ENCODE data around the gene MUS81. TPM values are rescaled to one million over a fixed set of nuclear protein-coding genes. Genes with fewer than 3 reads are reported as not detected.

The MUS81 gene
- polyA plus RNA-seq, 1 donor, result 43.9 TPM

DNA sequence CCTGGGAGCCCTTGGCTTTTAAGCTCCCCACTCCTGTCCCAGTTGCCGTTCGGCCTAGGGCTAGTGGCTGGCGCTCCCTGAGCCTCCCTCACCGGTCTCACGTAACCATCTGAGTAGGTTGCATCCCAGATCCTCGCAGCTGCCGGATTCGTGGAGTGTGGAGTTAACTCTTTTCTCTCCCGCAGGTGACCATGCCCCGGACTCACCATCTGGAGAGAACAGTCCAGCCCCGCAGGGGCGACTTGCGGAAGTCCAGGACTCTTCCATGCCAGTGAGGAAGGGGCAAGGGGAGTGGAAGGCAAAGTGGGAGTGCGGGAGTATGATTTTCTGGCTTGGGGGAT is 902 bp downstream of the MUS81 start:
- no peak for DNase-seq (ENCODE audit: low read depth)

DNA sequence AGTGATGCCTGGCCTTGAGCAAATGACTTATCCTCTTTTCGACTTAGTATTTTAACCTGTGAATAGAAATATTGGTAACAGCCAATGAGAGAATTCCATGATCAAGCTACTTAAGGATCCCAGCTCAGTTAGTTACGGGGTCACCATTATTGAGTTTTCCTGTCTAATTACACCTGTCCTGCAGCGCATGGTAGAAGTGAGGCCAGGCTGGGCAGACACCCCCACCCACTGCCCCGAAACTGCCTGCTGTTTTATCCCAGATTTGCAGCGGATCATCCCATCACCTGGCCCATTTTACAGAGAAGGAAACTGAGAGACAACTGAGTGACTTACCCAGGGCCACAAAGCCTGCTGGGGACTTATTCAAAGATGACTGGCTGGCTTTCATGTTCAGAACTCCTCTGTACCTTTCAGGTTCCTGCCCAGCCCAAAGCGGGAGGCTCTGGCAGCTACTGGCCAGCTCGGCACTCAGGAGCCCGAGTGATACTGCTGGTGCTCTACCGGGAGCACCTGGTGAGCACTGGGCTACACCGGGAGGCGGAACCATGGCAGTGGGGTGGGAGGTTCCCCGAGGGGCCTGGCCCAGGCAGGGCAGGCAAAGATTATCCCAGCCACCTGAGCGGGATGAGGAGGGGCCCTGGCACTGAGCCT is 1.4 kb downstream of the MUS81 start:
- DNase-seq (ENCODE audit: low read depth), result no peak

DNA sequence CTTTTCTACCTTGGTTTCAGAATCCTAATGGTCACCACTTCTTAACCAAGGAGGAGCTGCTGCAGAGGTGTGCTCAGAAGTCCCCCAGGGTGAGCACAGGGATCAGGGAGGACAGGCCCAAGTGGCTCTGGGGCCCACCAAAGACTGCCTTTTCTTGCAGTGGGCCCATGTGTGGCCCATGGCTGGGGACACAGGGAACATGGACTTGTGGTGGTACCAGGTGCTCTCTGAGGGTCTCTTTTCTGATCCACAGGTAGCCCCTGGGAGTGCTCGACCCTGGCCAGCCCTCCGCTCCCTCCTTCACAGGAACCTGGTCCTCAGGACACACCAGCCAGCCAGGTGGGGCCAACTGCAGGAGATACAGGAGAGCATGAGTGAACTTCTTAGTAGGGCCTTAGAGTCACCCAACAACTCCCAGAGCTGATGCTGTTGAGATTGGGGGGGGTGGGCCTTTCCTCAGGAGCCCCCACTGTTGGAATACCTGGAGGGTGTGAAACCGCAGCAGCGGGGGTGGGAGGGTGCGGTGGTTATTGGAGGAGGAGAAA is 2.0 kb downstream of the MUS81 start:
- DNase-seq (ENCODE audit: low read depth), result no peak

DNA sequence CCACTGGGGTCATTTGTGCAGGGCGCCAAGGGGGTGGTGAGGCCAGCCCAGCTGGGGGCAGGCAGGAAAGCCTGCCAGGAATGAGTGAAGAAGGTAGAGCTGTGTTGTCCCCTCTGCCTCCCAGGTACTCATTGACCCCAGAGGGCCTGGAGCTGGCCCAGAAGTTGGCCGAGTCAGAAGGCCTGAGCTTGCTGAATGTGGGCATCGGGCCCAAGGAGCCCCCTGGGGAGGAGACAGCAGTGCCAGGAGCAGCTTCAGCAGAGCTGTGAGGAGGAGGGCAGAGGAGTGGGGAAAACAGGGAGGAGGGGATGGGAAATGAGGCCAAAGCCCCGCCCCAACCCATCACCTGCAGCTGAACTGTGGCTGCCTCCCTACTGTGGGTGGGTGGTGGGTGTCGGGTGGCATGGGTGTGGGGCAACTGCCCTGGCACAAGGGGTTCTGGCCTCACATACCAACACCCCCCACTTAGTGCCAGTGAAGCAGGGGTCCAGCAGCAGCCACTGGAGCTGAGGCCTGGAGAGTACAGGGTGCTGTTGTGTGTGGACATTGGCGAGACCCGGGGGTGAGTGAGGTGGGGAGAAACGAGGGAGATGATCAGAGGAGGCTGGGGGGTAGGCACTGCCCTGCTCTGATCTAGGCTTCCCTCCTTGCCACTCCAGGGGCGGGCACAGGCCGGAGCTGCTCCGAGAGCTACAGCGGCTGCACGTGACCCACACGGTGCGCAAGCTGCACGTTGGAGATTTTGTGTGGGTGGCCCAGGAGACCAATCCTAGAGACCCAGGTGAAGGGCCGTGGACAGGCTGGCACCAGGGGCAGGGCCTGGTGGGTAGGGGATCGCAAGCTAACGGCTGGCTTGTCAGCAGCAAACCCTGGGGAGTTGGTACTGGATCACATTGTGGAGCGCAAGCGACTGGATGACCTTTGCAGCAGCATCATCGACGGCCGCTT is 3.0 kb downstream of the MUS81 start:
- DNase-seq (ENCODE audit: low read depth), result no peak

DNA sequence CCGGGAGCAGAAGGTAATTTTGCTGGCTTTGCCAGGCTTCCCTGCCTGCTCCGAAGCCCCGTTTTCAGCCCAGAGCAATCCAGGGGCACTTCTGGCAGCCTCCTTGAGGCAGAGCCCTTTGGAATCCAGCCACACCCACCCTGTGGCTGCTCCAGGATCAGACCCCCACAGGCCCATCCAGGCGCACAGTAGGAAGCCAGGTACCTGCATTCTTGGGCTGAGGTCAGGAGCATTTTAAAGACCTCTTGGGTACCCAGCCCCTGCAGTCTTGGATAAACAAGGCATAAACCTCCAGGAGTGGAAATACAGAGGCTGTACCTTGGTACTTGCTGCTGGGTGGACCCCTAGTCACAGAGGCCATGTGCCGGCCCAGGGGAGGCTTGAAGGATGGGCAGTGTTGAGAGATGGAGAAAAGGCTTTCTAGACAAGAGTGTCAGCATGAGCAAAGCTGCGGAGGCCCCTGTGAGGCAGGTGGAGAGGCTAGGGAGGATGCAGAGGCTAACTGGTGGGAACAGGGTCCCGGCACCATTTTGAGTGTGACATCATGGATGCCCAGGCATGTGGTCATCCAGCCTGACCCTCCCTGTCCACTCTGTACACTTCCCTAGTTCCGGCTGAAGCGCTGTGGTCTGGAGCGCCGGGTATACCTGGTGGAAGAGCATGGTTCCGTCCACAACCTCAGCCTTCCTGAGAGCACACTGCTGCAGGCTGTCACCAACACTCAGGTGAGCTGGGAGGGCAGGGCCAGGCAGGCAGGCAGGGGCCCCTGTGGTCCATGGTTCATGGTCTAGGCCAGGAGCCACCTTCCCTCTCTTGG is 3.9 kb downstream of the MUS81 start:
- no peak for DNase-seq (ENCODE audit: low read depth)

DNA sequence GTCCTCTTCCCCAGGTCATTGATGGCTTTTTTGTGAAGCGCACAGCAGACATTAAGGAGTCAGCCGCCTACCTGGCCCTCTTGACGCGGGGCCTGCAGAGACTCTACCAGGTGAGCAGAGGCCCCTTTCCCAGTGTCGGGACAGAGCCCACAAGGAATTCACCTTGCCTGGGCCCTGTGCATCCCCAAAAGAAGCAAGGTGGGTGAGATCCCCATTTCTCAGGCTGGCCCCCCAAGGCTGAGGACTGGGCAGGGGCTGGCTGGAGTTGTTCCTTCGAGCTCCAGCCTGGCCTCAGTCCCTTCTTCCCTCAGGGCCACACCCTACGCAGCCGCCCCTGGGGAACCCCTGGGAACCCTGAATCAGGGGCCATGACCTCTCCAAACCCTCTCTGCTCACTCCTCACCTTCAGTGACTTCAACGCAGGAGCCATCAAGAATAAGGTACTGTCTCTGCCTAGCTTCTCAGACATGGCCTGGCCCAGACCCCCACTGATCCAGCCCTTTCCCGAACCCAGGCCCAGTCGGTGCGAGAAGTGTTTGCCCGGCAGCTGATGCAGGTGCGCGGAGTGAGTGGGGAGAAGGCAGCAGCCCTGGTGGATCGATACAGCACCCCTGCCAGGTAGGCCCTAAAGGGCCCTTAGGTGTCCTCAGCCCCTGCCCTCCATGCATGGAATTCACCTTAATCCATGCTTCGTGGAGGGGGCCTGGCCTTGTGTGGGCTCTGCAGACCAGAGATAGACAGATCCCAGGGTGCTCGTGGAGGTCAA is 4.7 kb downstream of the MUS81 start:
- DNase-seq (ENCODE audit: low read depth), result no peak

DNA sequence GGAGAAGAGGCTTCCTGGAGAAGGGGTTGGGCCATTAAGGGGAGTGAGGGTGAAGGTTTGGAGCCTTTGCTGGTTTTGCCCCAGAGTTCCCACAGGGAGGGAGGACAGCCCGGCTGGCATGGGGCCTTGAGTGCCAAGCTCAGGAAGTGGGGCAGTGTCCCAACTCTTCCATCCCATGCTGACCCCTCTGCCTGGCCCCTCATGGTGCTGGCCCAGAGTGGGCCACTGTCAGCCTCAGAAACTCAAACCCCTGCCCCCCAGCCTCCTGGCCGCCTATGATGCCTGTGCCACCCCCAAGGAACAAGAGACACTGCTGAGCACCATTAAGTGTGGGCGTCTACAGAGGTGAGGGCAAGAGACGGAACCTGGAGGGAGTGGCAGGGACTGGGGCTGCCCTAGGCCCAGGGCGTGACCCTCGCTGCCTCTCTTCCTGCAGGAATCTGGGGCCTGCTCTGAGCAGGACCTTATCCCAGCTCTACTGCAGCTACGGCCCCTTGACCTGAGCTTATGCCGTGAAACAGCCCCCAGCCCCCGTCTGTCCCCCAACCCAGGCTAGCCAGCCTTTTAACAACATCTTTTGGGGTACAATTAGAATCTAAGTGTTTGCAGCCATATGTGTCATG is 5.4 kb downstream of the MUS81 start:
- no peak for DNase-seq (ENCODE audit: low read depth)

DNA sequence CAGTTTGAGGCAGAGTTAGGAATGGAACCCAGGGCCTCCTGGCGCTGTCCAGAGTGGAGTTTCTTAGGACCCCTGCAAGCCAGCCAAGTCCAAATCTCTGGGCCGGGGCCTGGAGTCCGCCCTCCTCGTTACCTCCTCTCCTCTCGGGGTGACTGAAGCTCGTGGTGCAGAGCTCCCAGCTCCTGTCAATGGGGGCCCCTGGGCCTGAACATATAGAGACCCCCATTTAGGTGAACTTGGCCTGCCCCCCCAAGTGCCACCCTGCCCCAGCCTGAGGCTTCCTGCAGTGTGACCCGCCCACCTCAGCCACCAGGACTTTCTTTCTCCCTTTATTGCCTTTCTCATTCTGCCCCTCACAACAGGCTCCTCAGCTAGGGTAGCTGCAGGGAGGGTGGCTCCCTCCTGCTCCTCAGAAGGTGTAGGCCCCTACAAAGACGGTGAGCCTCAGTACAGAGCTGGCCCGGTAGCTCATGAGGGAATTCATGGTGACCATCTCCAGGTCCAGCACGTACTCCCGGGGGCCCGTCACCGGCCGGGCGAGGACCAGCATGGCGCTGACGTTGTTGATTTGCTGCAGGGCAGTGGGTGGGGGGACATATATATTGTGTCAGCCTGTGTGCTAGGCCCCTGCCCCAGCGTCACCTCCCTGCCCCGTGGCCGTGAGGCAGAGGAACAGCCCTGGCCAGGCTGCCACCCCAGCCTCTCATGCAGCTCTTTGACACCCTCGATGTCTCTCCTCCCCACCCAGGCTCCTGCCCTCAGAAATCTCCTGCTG is 6.5 kb downstream of the MUS81 start:
- no peak for DNase-seq (ENCODE audit: low read depth)

DNA sequence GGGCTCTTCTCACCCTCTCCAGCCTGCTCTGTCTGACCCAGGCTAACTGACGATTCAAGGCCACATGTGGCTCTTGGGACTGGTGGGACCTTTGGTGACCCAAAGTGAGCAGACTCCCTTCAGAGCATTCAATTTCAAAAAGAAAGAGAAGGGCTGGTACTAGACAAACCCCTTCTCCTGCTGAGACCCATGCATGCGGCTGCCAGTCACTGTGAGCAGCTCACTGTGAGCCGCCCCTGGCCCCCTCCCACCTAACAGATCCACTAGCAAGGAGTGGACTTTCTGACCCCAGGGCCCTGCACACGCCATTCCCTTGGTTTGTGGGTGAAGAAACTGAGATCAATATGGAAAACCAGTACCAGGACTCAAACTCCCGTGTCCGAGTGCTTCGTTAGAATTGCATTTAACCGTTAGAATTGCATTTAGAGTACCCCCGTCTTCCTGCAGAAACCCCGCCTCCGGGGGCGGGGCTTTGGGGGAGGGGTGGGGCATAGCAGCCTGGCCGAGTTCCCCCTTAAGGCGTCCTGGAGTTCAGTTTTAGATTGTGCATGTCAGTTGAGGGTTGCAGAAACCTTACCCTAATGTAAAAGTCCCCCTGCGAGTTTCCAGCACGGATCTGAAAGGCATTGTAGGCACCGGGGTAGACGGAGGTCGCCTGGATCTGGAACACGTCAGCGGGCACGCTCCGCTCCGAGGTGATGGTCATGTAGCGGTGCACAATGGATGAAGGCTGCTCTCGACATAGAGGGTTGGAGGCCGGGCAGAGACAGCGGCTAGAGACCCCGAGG is 7.2 kb downstream of the MUS81 start:
- DNase-seq (ENCODE audit: low read depth), result no peak

DNA sequence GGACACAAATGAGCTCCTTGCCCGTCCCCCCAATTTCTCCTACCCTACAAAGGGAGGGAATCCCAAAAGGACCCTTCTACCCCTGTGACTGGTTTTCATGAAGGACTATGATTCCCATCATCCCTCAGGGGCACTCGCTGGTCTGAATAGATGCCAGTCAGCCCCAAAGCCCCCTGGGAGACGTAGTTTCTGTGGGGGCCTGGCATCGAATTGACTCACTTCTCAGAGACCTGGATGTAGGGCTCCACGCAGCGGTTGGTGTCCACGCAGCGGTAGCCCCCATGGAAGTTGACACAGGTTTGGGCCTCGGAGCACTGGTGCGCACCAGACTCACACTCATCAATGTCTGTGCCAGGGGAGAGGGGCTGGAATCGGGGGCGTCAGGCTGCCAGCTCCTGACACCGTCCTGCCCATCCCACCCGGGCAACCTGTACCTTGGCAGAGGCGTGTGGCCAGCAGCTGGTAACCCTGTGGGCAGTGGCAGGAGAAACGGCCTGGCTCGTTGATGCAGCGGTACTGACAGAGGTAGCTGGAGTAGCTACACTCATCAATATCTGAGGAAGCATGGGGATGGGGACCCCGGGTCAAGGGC is 7.9 kb downstream of the MUS81 start:
- no peak for DNase-seq (ENCODE audit: low read depth)

DNA sequence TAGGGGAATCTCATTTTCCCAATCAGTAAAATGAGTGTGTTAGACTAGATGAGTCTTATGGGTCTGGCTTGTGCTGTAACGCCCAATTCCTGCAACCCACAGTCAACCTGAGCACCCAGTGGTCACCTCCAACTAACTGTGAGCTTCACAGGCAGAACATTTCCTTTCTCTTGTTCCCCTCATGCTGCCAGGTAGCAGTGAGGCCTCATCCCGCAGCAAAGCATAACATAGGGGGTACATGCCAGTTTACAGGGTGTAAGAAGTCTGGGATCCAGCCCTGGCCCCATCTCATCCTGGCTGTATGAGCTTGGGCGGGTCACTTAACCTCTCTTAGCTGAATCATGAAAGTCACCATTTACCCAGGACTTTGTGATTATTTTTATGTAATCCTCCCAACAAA is 8.7 kb downstream of the MUS81 start:
- DNase-seq (ENCODE audit: low read depth), result no peak

DNA sequence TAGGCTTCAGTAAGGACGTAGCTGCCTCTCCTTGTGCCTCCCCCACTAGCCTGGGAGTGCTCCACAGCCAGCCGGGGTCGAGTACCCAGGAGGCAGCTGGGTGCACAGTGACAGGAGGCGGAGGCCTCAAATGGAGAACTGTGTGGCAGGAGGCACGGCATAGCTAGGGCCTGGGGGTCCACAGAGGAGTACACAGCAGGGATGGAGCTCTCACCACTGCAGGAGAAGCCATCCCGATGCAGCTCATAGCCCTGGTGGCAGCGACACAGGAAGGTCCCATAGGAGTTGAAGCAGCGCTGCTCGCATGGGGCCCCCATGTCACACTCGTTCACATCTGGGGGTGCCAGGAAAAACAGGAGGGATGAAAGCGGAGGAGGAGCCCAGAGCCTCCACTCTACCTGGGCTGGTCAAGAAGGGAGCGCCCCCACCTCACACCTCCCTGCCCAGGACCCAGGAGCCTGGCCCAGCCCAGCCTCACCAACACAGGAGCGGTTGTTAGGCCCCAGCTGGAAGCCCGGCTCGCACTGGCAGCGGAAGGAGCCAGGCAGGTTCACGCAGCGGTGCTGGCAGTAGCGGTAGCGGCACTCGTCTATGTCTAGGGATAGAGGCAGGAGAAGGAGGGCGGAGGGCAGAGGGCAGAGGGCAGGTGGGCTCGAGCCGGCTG is 9.5 kb downstream of the MUS81 start:
- no peak for DNase-seq (ENCODE audit: low read depth)

DNA sequence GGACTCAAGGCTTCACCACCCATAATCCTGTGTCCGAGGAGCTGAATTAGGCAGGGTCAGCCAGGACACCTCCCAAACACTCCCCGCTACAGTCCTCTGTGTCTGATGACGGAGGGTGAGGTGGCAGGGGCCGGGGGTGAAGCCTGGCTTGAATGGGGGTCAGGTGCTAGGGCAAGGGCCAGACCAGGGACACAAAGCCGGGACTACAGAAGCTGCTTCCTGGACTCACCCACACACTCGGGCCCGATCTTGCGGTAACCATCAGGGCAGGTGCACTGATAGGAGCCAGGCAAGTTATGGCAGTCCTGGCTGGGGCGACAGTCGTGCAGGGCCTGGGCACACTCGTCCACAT is 10.1 kb downstream of the MUS81 start:
- DNase-seq (ENCODE audit: low read depth), result no peak

DNA sequence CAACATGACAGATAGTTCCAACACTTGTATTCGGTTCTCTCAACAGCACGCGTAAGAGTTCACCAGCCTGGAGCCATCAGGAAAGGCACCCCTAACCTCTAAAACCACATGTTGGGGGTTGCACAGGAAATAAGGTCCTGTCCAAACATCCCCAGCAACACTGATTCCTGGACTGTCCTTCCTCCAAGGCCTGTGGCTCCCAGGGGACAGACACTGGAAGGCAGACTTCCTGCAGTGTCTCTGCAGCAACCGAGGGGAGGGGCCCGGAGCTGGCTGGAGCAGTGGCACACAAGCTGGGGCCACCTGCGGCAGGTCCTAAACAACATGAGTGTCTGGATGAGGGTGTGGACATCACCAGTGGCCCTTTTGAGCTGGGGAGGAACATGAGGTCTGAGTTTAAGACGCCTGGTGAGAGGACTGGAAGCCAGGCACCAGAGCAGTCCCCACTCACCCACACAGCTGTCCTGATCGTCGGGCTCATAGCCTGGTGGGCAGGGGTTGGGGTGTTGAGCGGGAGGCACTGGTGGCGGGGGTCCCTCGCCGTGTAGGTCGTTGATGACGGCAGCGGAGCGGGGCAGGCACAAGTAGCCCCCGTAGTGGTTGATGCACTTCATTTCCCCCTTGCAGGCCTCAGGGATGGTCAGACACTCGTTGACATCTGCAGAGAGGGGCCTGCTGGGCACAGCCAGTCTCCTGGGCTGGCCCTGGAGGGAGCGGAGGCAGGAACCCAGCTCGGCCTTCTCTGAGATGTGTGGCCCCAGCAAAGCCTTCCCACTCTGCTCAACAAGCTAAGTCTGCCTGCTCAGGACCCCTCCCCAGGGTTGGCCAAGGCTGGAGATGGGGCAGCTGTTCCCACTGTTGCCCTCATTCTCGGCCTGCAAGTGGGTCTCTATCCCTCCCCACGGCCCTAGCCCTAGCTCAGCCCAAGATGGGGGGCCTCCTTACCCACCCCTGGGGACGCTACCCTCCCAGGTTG is 10.8 kb downstream of the MUS81 start:
- no peak for DNase-seq (ENCODE audit: low read depth)

DNA sequence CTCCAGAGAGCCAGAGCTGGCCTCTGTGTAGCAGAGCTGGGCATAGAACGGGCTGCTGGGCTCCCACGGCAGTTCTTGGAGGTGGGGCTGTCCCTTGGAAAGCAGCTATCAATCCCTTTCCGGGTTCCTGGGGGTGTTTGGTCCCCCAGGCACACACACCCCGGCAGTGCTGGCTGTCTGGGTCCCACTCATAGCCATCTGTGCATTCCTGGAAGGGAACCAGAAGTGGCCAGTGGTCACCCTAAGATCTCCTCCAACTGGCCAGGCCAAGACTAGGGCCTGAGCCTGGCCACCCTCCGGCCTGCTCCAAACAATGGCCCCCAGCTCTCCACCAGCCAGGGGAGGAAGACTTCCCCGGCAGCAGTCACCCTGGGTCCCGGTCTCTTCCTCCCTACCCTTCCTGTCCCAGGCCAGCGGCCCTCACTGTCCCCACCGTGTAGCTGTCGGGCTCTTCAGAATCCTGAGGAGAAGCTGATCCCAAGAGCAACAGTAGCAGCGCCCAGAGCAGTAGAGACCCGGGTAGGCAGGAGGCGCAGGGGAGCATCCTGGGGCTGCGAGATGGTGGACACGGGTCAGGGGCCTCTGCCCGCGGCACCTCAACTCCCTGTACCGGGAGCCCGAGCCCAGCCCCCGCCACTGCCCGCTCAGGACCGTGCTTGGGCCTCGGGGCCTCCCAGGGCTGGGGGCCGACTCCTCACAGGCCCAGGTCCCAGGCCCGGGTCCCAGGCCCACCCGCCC is 11.7 kb downstream of the MUS81 start:
- no peak for DNase-seq (ENCODE audit: low read depth)

DNA sequence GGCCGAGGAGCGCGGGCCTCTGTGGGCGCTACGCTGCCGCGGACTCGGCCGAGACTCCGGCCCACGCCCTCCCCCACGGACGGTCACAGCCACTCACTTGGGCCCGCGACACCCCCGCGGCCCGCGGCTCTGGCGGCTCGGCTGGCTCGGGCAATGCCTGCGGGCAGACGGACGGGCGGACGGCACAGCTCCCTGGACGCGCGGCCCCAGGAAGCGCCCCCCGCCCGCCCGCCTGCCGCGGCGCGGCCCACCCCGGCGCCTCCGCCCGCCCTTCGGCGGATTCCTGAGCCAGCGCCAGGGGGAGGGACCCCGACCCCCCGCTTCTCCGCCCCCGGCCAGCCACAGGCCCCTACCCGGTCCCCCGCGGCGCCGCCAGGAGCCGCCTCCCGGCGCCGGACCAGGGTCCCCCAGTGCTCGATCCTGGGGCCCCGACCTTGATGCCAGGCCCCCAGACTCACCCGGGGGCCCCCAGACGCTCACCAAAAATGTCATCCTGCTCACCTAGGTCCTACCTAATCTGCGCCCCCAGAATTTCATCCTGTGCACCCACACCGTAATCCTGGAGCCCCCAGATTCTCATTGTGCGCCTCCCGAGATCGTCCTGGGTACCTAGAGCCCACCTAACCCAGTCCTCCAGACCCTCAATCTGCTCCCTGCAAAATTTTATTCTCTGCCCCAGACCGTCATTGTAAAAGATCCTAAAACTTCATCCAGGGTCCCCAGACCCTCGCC is 12.5 kb downstream of the MUS81 start, which contains the start of gene EFEMP2:
EFEMP2 (minus strand) TSS at position 215 of the 732 bp plus-strand sequence. CDS start 446 bp downstream, outside the sequence.
- no peak for DNase-seq (ENCODE audit: low read depth)
